Natural killer cell treated with Interleukin-12 subunit alpha and Interleukin-12 subunit beta and Interleukin-15 and Interleukin-18, amount 100 ng/mL, for 72 hours (primary cell): Measurements from ENCODE around the gene GPRIN2. TPM values are rescaled to one million over a fixed set of nuclear protein-coding genes. Genes with fewer than 3 reads are reported as not detected.
"Not testable (repeated sequence)": the region's sequence is repeated elsewhere in the genome, so short reads cannot be mapped to it uniquely, and the experiment has no call there.

ENCODE experiments used
- ATAC-seq, 2 donors: fragments of 150-1000 bp; cut with Tn5 transposase in 1 of 2; sonication (Bioruptor Pico), chemical (Tn5 transposase) in 1 of 2; 2 replicates each; pipeline ENCODE4 v1.10.0; 2021
- DNase-seq: peaks from one replicate; pipeline ENCODE4 v3.0.0; 2022; ENCODE audit warnings: low spot score
- H3K27ac Mint-ChIP-seq, 2 donors: 1 replicate in 1 of 2; 2 replicates in 1 of 2; pipeline ENCODE4 v1.8.0; 2022; ENCODE audit warnings: mixed read lengths in 2 of 2, mild to moderate bottlenecking in 1 of 2, moderate library complexity in 1 of 2
- H3K27me3 Mint-ChIP-seq, 2 donors: 1 replicate in 1 of 2; 2 replicates in 1 of 2; pipeline ENCODE4 v1.8.0; 2022; ENCODE audit warnings: mixed read lengths in 2 of 2
- H3K36me3 Mint-ChIP-seq: one replicate; pipeline ENCODE4 v1.8.0; 2022; ENCODE audit warnings: mixed read lengths
- H3K4me1 Mint-ChIP-seq, 2 donors: 1 replicate in 1 of 2; 2 replicates in 1 of 2; pipeline ENCODE4 v1.8.0; 2022; ENCODE audit warnings: low read depth in 2 of 2, mixed read lengths in 2 of 2, mild to moderate bottlenecking in 1 of 2
- H3K4me3 Mint-ChIP-seq: one replicate; pipeline ENCODE4 v1.8.0; 2022; ENCODE audit warnings: mixed read lengths
- H3K9me3 Mint-ChIP-seq: 2 replicates; pipeline ENCODE4 v1.8.0; 2022; ENCODE audit warnings: mixed read lengths
- total RNA-seq, 2 donors: library from RNA; stranded (reverse); gene quantifications; one replicate each; pipeline ENCODE4 v1.2.3, GENCODE V29; 2022

Gene GPRIN2
- total RNA-seq, 2 donors from 2014 or later: not detected

GRCh38 chr10:46520381-46520780 is 36.1 kb downstream of the GPRIN2 start:
- DNase-seq (peak; percentile 55), ATAC-seq (no peak)
- Mint-ChIP-seq H3K36me3 (no peaks in the 10 kb centered on the region), H3K4me3 (no peak overlapping the region), H3K4me1 (no peaks in the 10 kb centered on the region), H3K9me3 (no peaks in the 10 kb centered on the region), H3K27me3 (peaks cover 0 to 3% of the 10 kb centered on the region in 2 donors), H3K27ac (no peak overlapping the region)

GRCh38 chr10:46518028-46518725 is 38.3 kb downstream of the GPRIN2 start:
- Mint-ChIP-seq H3K4me1 (no peaks in the 10 kb centered on the region), H3K4me3 (no peak overlapping the region), H3K9me3 (no peaks in the 10 kb centered on the region), H3K36me3 (no peaks in the 10 kb centered on the region), H3K27ac (no peak overlapping the region), H3K27me3 (peaks cover 0 to 3% of the 10 kb centered on the region in 2 donors)
- ATAC-seq (no peak), DNase-seq (peak; percentile 56)

- DNase-seq: no peak
- ATAC-seq: no peak
- H3K36me3 Mint-ChIP-seq: no peaks in the 10 kb centered on the region
- H3K4me1 Mint-ChIP-seq: no peaks in the 10 kb centered on the region
- no peaks in the 10 kb centered on the region for H3K9me3 Mint-ChIP-seq
- no peak overlapping the region for H3K4me3 Mint-ChIP-seq
- H3K27ac Mint-ChIP-seq: no peak overlapping the region
- peaks cover 0 to 3% of the 10 kb centered on the region in 2 donors for H3K27me3 Mint-ChIP-seq
Measured at GRCh38 chr10:46517541-46517940, 38.9 kb downstream of the GPRIN2 start.

GRCh38 chr10:46516660-46517416 is 39.6 kb downstream of the GPRIN2 start:
- no peaks in the 10 kb centered on the region for H3K4me1 Mint-ChIP-seq
- no peak for DNase-seq
- H3K9me3 Mint-ChIP-seq: no peaks in the 10 kb centered on the region
- H3K4me3 Mint-ChIP-seq: no peak overlapping the region
- H3K27me3 Mint-ChIP-seq: peaks cover 0 to 3% of the 10 kb centered on the region in 2 donors
- no peak overlapping the region for H3K27ac Mint-ChIP-seq
- peak; percentile 34 to 36 for ATAC-seq
- no peaks in the 10 kb centered on the region for H3K36me3 Mint-ChIP-seq

GRCh38 chr10:46515793-46516192 is 40.7 kb downstream of the GPRIN2 start:
- Mint-ChIP-seq H3K27me3 (peaks cover 0 to 3% of the 10 kb centered on the region in 2 donors), H3K36me3 (no peaks in the 10 kb centered on the region), H3K4me1 (no peaks in the 10 kb centered on the region), H3K27ac (no peak overlapping the region), H3K4me3 (no peak overlapping the region), H3K9me3 (no peaks in the 10 kb centered on the region)
- ATAC-seq (no peak), DNase-seq (no peak)

- Mint-ChIP-seq H3K27ac (no peak overlapping the region), H3K4me1 (no peaks in the 10 kb centered on the region), H3K4me3 (no peak overlapping the region), H3K27me3 (peaks cover 0 to 3% of the 10 kb centered on the region in 2 donors), H3K36me3 (no peaks in the 10 kb centered on the region), H3K9me3 (no peaks in the 10 kb centered on the region)
- no peak for DNase-seq
- ATAC-seq: no peak
Measured at GRCh38 chr10:46515366-46515765, 41.1 kb downstream of the GPRIN2 start.

- no peak overlapping the region for H3K4me3 Mint-ChIP-seq
- peaks cover 0 to 3% of the 10 kb centered on the region in 2 donors for H3K27me3 Mint-ChIP-seq
- ATAC-seq: peak in 1 of 2 donors; percentile 9
- H3K9me3 Mint-ChIP-seq: no peaks in the 10 kb centered on the region
- no peaks in the 10 kb centered on the region for H3K36me3 Mint-ChIP-seq
- no peaks in the 10 kb centered on the region for H3K4me1 Mint-ChIP-seq
- DNase-seq: peak; percentile 49
- no peak overlapping the region for H3K27ac Mint-ChIP-seq
Measured at GRCh38 chr10:46514899-46515298, 41.6 kb downstream of the GPRIN2 start.

GRCh38 chr10:46514431-46514861 is 42.0 kb downstream of the GPRIN2 start:
- H3K36me3 Mint-ChIP-seq: no peaks in the 10 kb centered on the region
- H3K9me3 Mint-ChIP-seq: no peaks in the 10 kb centered on the region
- H3K4me1 Mint-ChIP-seq: no peaks in the 10 kb centered on the region
- ATAC-seq (no peak), DNase-seq (peak; percentile 40)
- H3K4me3 Mint-ChIP-seq: no peak overlapping the region
- H3K27me3 Mint-ChIP-seq: peaks cover 0 to 3% of the 10 kb centered on the region in 2 donors
- H3K27ac Mint-ChIP-seq: no peak overlapping the region

GRCh38 chr10:46513333-46513732 is 43.1 kb downstream of the GPRIN2 start:
- H3K36me3 Mint-ChIP-seq, DNase-seq, H3K27ac Mint-ChIP-seq, H3K9me3 Mint-ChIP-seq, ATAC-seq, H3K4me1 Mint-ChIP-seq, H3K27me3 Mint-ChIP-seq, H3K4me3 Mint-ChIP-seq: not testable (repeated sequence)

GRCh38 chr10:46512725-46513124 is 43.7 kb downstream of the GPRIN2 start:
- not testable (repeated sequence) for H3K9me3 Mint-ChIP-seq, H3K4me3 Mint-ChIP-seq, H3K27me3 Mint-ChIP-seq, DNase-seq, H3K36me3 Mint-ChIP-seq, H3K4me1 Mint-ChIP-seq, ATAC-seq, H3K27ac Mint-ChIP-seq

GRCh38 chr10:46512002-46512401 is 44.5 kb downstream of the GPRIN2 start:
- not testable (repeated sequence) for H3K27ac Mint-ChIP-seq, H3K4me3 Mint-ChIP-seq, ATAC-seq, DNase-seq, H3K36me3 Mint-ChIP-seq, H3K27me3 Mint-ChIP-seq, H3K9me3 Mint-ChIP-seq, H3K4me1 Mint-ChIP-seq

Other genes with a start within 250 kb of the GPRIN2 start
- not detected for gene ANXA8L1, start 180.9 kb downstream of the GPRIN2 start, total RNA-seq
- gene NPY4R, start 90.7 kb downstream of the GPRIN2 start, total RNA-seq: not detected
- 1 to 10 TPM in 1 of 2 donors, under 1 TPM in 1; 0.81 to 1.9 TPM for gene SYT15, start 22.5 kb upstream of the GPRIN2 start, total RNA-seq